GM12801 (cell line): ENCODE results near the gene DNAH17.

Source experiments
- CTCF ChIP-seq: IDR thresholded peaks from one replicate; pipeline ENCODE4 v1.5.1; 2011; ENCODE audit warnings: control low read depth; ENCODE audit not compliant: insufficient read length; ENCODE audit errors: extremely low read depth

DNAH17 gene

GRCh38 chr17:78403822-78404221 is 173.4 kb downstream of the DNAH17 start:
- no peak for TF ChIP-seq CTCF

- no peak for TF ChIP-seq CTCF
Observed at GRCh38 chr17:78401891-78402290, 175.3 kb downstream of the DNAH17 start.

- TF ChIP-seq CTCF, result no peak
Observed at GRCh38 chr17:78401246-78401645, 175.9 kb downstream of the DNAH17 start.

DNA sequence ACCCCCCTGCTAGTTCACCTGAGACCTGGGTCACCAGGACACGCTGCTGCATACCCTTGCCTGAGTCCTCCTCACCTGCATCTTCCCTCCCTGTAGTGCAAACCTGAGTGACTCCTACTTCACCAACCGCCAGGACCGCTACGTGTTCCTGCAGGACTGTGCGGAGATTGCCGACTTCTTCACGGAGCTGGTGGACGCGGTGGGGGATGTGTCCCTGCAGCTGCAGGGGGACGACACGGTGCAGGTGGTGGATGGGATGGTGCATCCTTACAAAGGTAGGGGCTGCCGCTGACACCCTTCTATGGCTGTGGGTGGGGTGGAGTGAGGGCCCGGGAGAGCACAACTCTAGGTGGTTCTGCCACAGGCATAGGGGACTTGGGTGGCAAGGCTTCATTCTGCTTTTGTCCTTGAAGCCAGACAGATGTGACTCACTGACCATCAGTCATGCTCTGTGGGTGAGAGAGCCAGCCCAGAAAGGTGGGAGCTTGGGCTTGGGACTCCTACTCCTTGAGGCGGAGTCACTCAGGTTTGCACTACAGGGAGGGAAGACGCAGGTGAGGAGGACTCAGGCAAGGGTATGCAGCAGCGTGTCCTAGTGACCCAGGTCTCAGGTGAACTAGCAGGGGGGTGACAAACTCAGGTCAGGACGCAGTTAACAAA is 176.5 kb downstream of the DNAH17 start:
- no peak for TF ChIP-seq CTCF

- no peak for TF ChIP-seq CTCF
Observed at GRCh38 chr17:78399693-78400144, 177.5 kb downstream of the DNAH17 start.

DNA sequence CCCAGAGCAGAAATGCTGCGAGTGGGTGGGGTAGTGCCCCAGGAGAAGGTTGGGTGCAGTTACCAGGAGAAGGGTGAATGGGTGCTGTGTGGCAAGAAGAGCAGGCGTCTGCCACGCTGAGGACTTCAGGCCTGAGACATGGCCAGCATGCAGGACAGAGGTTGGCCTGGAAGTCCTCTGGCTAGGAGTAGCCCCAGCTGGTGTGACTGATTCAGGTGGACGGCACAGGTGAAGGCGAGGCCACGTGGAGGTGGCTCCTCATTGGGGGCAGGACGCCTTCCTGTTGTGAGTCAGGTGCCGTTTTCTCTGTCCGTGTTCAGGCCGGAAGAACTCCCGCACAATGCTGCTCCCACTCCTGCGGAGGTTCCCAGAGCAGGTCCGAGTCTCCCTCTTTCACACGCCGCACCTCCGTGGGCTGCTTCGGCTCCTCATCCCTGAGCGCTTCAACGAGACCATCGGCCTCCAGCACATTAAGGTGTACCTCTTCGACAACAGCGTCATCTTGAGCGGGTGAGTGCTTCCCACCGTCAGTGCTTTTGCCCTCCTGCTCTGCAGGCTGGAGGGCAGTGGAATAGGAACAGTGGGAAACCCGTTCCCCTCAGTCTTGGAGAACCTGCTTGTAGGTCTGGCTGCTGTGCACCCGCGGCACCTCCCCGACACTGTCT is 178.0 kb downstream of the DNAH17 start:
- no peak for TF ChIP-seq CTCF

DNA sequence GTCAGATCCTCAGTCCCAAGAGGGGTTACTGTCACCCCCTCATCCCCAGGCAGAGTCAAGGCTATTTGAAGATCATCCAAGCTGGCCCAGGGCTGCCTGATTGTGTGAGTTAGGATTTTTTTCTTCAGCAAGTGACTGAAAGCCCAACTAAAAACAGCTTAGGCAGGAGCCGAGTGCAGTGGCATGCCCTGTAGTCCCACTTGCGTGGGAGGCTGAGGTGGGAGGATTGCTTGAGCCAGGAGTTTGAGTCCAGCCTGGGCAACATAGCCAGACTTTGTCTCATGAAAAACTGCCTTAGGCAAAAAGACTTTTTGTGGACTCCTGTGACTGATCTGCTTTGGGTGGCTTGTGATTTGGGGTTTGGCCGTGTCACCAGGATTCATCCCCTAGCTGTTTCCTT is 178.8 kb downstream of the DNAH17 start:
- TF ChIP-seq CTCF, result no peak
